GM12878 (cell line): ENCODE results near the gene AJM1. TPM values are rescaled to one million over a fixed set of nuclear protein-coding genes. Genes with fewer than 3 reads are reported as not detected.

ENCODE experiments used
- ATAC-seq: fragments of 200-7000 bp; cut with Tn5 transposase; 3 replicates; pipeline ENCODE4 v1.9.1; 2020; ENCODE audit warnings: mild to moderate bottlenecking, moderate library complexity
- BruUV-seq: library from RNA; stranded (reverse); fragments of 400-500 nt; replicated peaks from 2 replicates; lab custom pipeline; 2021; lab: Mats Ljungman, UMichigan
- CTCF ChIA-PET: fragments of 300-600 bp; sonication (Branson Sonifier 250); formaldehyde crosslinking; extraction: SDS; loops from one replicate; lab custom pipeline; 2021; ENCODE audit warnings: inconsistent platforms; lab: Yijun Ruan, JAX
- POLR2A ChIA-PET: fragments of 350-600 bp; formaldehyde crosslinking; extraction: SDS; loops from one replicate; lab custom pipeline; 2021; ENCODE audit warnings: inconsistent platforms; lab: Charles Lee
- RAD21 ChIA-PET: fragments of 300-600 bp; sonication (Branson Sonifier 250); formaldehyde crosslinking; loops from one replicate; lab custom pipeline; 2023; ENCODE audit warnings: antibody characterized with exemption; ENCODE audit not compliant: unreplicated experiment; lab: Charles Lee
- SMC1A ChIA-PET: fragments of 300-600 bp; sonication (Branson Sonifier 250); formaldehyde crosslinking; loops from one replicate; lab custom pipeline; 2023; ENCODE audit not compliant: unreplicated experiment, uncharacterized antibody; lab: Charles Lee
- DNase-seq: peaks from one replicate; pipeline ENCODE4 v3.0.0-alpha.2; 2011; ENCODE audit warnings: low read depth, low spot score
- FAIRE-seq: peaks from 3 replicates; lab custom pipeline; 2011; peaks lifted over from hg19 to GRCh38; lab: Jason Lieb, UNC
- H2AFZ ChIP-seq: 2 replicates; pipeline ENCODE4 v1.6.0; 2011; ENCODE audit warnings: low read depth, low read length, control low read depth; ENCODE audit not compliant: control insufficient read depth
- H3K27ac ChIP-seq: 2 replicates; pipeline ENCODE4 v1.5.1; 2011; ENCODE audit warnings: control low read depth; ENCODE audit not compliant: control insufficient read depth, insufficient read depth
- H3K27me3 ChIP-seq, 2 experiments: replicated peaks in 1 of 2; 2 replicates each; pipeline versions ENCODE4 v1.6.0 to v1.6.1; 2011; ENCODE audit warnings: low read length in 1 of 2; ENCODE audit not compliant: control insufficient read depth in 2 of 2, insufficient read depth in 2 of 2
- H3K36me3 ChIP-seq, 2 experiments: 2 replicates each; pipeline ENCODE4 v1.5.1; 2011; ENCODE audit warnings: low read length in 1 of 2; ENCODE audit not compliant: control insufficient read depth in 2 of 2, insufficient read depth in 2 of 2
- H3K4me1 ChIP-seq: 2 replicates; pipeline ENCODE4 v1.6.1; 2011; ENCODE audit warnings: mild to moderate bottlenecking, low read length, moderate library complexity, mixed read lengths; ENCODE audit not compliant: control insufficient read depth, insufficient read depth
- H3K4me2 ChIP-seq: 2 replicates; pipeline ENCODE4 v1.6.0; 2011; ENCODE audit warnings: control low read depth; ENCODE audit not compliant: control insufficient read depth, insufficient read depth
- H3K4me3 ChIP-seq: fragments of 200-600 bp; sonication (generic); 2 replicates; pipeline ENCODE4 v1.5.1; 2016
- H3K79me2 ChIP-seq: 2 replicates; pipeline ENCODE4 v1.6.0; 2011; ENCODE audit warnings: low read length; ENCODE audit not compliant: control insufficient read depth, insufficient read depth
- H3K9ac ChIP-seq: 2 replicates; pipeline ENCODE4 v1.8.0; 2011; ENCODE audit warnings: low read length, control low read depth, mixed read lengths; ENCODE audit not compliant: control insufficient read depth, insufficient read depth
- H3K9me3 ChIP-seq: replicated peaks from 3 replicates; pipeline ENCODE4 v1.5.1; 2011; ENCODE audit warnings: mild to moderate bottlenecking, low read length; ENCODE audit not compliant: control insufficient read depth, insufficient read depth
- H4K20me1 ChIP-seq: 2 replicates; pipeline ENCODE4 v1.6.0; 2011; ENCODE audit not compliant: control insufficient read depth, insufficient read depth
- BHLHE40 ChIP-seq, 2 experiments: fragments of 450-650 bp in 1 of 2; IDR thresholded peaks; 2 replicates each; pipeline ENCODE4 v1.6.1; 2011 to 2017; ENCODE audit warnings: low read depth in 2 of 2, borderline replicate concordance in 1 of 2, improper control_type of control experiment in 1 of 2, low read length in 1 of 2, mild to moderate bottlenecking in 1 of 2
- EED ChIP-seq: sonication (generic); IDR thresholded peaks from 2 replicates; pipeline ENCODE4 v1.6.1; 2016; ENCODE audit warnings: antibody characterized with exemption, low read depth
- EGR1 ChIP-seq, 2 experiments: IDR thresholded peaks; 1 replicate in 1 of 2; 2 replicates in 1 of 2; pipeline ENCODE4 v1.6.1; 2011 to 2012; ENCODE audit warnings: low read depth in 2 of 2, low read length in 2 of 2, borderline replicate concordance in 1 of 2, mild to moderate bottlenecking in 1 of 2, moderate library complexity in 1 of 2
- EZH2 ChIP-seq: IDR thresholded peaks from 2 replicates; pipeline ENCODE4 v1.6.1; 2012; ENCODE audit warnings: low read depth, mild to moderate bottlenecking, control low read depth, inconsistent platforms, low read length, borderline replicate concordance; ENCODE audit not compliant: control insufficient read depth
- IKZF1 ChIP-seq: fragments of 450-650 bp; conservative IDR thresholded peaks from 2 replicates; pipeline ENCODE4 v1.6.1; 2017; ENCODE audit warnings: antibody characterized with exemption, mild to moderate bottlenecking
- MEF2A ChIP-seq: IDR thresholded peaks from 2 replicates; pipeline ENCODE4 v1.6.1; 2011; ENCODE audit warnings: low read depth, mild to moderate bottlenecking, low read length, moderate library complexity; ENCODE audit not compliant: insufficient read depth
- MEF2B ChIP-seq: fragments of 450-650 bp; IDR thresholded peaks from 2 replicates; pipeline ENCODE4 v1.6.1; 2018; ENCODE audit warnings: mild to moderate bottlenecking, moderate library complexity; ENCODE audit not compliant: partially characterized antibody, poor library complexity, severe bottlenecking
- MLLT1 ChIP-seq: fragments of 450-650 bp; IDR thresholded peaks from 2 replicates; pipeline ENCODE4 v1.6.1; 2016; ENCODE audit warnings: mild to moderate bottlenecking
- NFXL1 ChIP-seq: fragments of 450-650 bp; IDR thresholded peaks from 2 replicates; pipeline ENCODE4 v1.6.1; 2017; ENCODE audit warnings: antibody characterized with exemption, mild to moderate bottlenecking, borderline replicate concordance
- NRF1 ChIP-seq: conservative IDR thresholded peaks from 2 replicates; pipeline ENCODE4 v1.6.1; 2011; ENCODE audit warnings: mild to moderate bottlenecking, low read depth, low read length, improper control_type of control experiment
- PAX5 ChIP-seq: IDR thresholded peaks from 2 replicates; pipeline ENCODE4 v1.6.1; 2011; ENCODE audit warnings: low read depth, low read length, borderline replicate concordance
- PAX8 ChIP-seq: fragments of 450-650 bp; IDR thresholded peaks from 2 replicates; pipeline ENCODE4 v1.6.1; 2017; ENCODE audit warnings: mild to moderate bottlenecking, moderate library complexity
- POLR2A ChIP-seq: IDR thresholded peaks from 2 replicates; pipeline ENCODE4 v1.6.1; 2011; ENCODE audit warnings: low read depth, mild to moderate bottlenecking, low read length
- RBBP5 ChIP-seq: fragments of 200-600 bp; sonication (generic); conservative IDR thresholded peaks from 2 replicates; pipeline ENCODE4 v1.6.1; 2016
- RELA ChIP-seq: fragments of 450-650 bp; IDR thresholded peaks from 2 replicates; pipeline ENCODE4 v1.8.0; 2014; ENCODE audit warnings: borderline replicate concordance; ENCODE audit not compliant: partially characterized antibody
- RELB ChIP-seq: fragments of 450-650 bp; IDR thresholded peaks from 2 replicates; pipeline ENCODE4 v1.6.1; 2017; ENCODE audit warnings: low read depth, mild to moderate bottlenecking, moderate library complexity
- TCF12 ChIP-seq: IDR thresholded peaks from 2 replicates; pipeline ENCODE4 v1.6.1; 2011; ENCODE audit warnings: low read depth, mild to moderate bottlenecking, low read length
- TCF3 ChIP-seq: IDR thresholded peaks from 2 replicates; pipeline ENCODE4 v1.6.1; 2012; ENCODE audit warnings: low read depth, mild to moderate bottlenecking, low read length, borderline replicate concordance; ENCODE audit not compliant: insufficient read depth
- TCF7 ChIP-seq: IDR thresholded peaks from 2 replicates; pipeline ENCODE4 v1.6.1; 2014; ENCODE audit warnings: antibody characterized with exemption, borderline replicate concordance
- YY1 ChIP-seq: IDR thresholded peaks from 2 replicates; pipeline ENCODE4 v1.6.1; 2011; ENCODE audit warnings: low read depth, mild to moderate bottlenecking, low read length
- WGBS: methylation state at CpG from one replicate; pipeline ENCODE4 v1.1.6; 2016; ENCODE audit warnings: low lambda C conversion rate; ENCODE audit not compliant: insufficient replicate concordance, insufficient coverage; ENCODE audit errors: missing lambda C conversion rate; 5-methylcytosine and 5-hydroxymethylcytosine counted together
- in situ Hi-C: fragments of 300-500 bp; cut with MboI; formaldehyde crosslinking; loops from 9 replicates; pipeline ENCODE4 v1.14.3; 2018; ENCODE audit warnings: mixed read lengths
- intact Hi-C: fragments of 100-400 bp; cut with micrococcal nuclease; formaldehyde crosslinking; loops from one replicate; pipeline ENCODE4 v1.14.2; 2022; ENCODE audit not compliant: unreplicated experiment
- polyA plus RNA-seq, 11 experiments: library from polyadenylated mRNA; depleted of rRNA in 4 of 11; unstranded in 6 of 11; stranded (reverse) in 5 of 11; fragments of >200 nt; fragmentation: Nextera tagmentation in 4 of 11; fragmentation: Illumina TruSeq in 1 of 11; extraction: Ambion mirVana in 4 of 11; extraction: Trizol in 1 of 11; gene quantifications; 1 replicate in 1 of 11; 2 replicates in 10 of 11; pipeline versions ENCODE4 v1.2.1 to v1.2.3, GENCODE V29; 2011 to 2016; ENCODE audit warnings: inconsistent platforms in 2 of 11, missing spikeins in 2 of 11, low read depth in 1 of 11
- total RNA-seq, 4 experiments: library from RNA; depleted of rRNA in 3 of 4; stranded (reverse); fragments of >200 nt in 3 of 4; fragmentation: Illumina TruSeq in 1 of 4; extraction: Trizol in 1 of 4; gene quantifications; 2 replicates each; pipeline versions ENCODE4 v1.2.1 to v1.2.3, GENCODE V29; 2013 to 2021

The AJM1 gene
- total and polyA plus RNA-seq, 10 of the 15 experiments (the other 5 are each of a cell fraction or from before 2014, with no cell fraction given), result 0.06 to 2.5 (median 1.0) TPM; not detected in 2

DNA sequence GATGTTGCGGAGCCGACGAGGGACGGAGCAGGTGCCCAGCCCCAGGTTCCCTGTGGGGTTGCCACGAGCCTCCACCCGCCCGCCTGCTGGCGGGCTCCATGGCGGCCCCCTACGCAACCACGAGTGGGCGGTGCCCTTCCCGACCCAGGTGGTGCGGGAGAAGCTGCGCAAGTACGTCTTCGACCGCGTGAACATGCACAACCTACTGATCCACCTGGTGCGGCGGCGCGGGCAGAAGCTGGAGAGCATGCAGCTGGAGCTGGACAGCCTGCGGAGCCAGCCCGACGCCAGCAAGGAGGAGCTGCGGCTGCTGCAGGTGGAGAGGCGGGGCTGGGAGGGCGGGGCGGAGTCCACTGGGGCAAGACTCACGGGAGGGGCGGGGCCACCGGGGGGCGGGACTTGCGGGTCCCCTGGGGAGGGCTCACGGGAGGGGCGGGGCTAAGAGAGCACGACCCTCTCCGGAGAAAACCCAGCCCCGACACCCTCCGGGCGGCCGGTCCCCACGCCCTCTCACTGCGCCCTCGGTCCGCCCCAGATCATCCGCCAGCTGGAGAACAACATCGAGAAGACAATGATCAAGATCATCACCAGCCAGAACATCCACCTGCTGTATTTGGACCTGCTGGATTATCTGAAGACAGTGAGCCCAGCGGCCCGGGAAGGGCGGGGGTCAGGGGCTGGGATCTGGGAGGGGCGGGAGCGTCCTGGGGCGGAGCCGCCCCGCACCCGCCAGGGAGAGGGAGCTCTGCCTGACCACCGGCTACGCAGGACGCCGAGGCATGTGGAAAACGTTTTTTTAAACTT lies 42.2 kb upstream of the AJM1 start:
- FAIRE-seq (peak; percentile 84), ATAC-seq (peak; percentile 81), DNase-seq (no peak)
- BruUV-seq, result no TSS peak
- no peaks in the 10 kb centered on the region for H3K9me3 ChIP-seq
- RAD21 ChIA-PET, result interaction anchor here (1.0 to 1.5 kb wide), 3 partner anchors 10 to 236 kb away, joined by 3 to 6 read pairs (median 4); no protein-coding TSS in a partner anchor
- intact Hi-C loops (loop anchor here (10.0 kb wide), 2 partner anchors 85 to 145 kb away; partner anchors contain the start of genes C8G, FBXW5 and TRAF2), in situ Hi-C loops (loop anchor here (5.0 kb wide), 1 partner anchor 237 kb away; no protein-coding TSS in a partner anchor)
- peaks cover 12% of the 10 kb centered on the region; the same call in 1 of the 2 replicates for H3K4me1 ChIP-seq
- no peaks in the 10 kb centered on the region for H3K79me2 ChIP-seq
- peak overlapping the region; percentile 27; the same call in 1 of the 2 replicates for H3K9ac ChIP-seq
- peak overlapping the region; percentile 83 for H2AFZ ChIP-seq
- H3K4me2 ChIP-seq, result peak overlapping the region; percentile 91
- CTCF ChIA-PET, result interaction anchor here (0.7 to 1.2 kb wide), 6 partner anchors 8 to 268 kb away, joined by 3 to 5 read pairs (median 4); no protein-coding TSS in a partner anchor
- H3K36me3 ChIP-seq, result no peaks in the 10 kb centered on the region
- no peak overlapping the region for H3K27ac ChIP-seq
- peak overlapping the region; percentile 67; the same call in 1 of the 2 replicates for H3K4me3 ChIP-seq
- POLR2A ChIA-PET, result interaction anchor here (0.5 to 1.0 kb wide), 3 partner anchors 8 to 12 kb away, joined by 3 read pairs; no protein-coding TSS in a partner anchor
- H3K27me3 ChIP-seq, result no peaks in the 10 kb centered on the region
- SMC1A ChIA-PET, result no interaction called here
- no peaks in the 10 kb centered on the region for H4K20me1 ChIP-seq
- TF ChIP-seq TCF12 (peak; percentile 73), IKZF1 (no peak), TCF7 (no peak), NRF1 (no peak), POLR2A (peak; percentile 68), YY1 (peak; percentile 43; the same call in 1 of the 2 replicates), BHLHE40 (IDR thresholded peaks at IDR 0.05; ENCODE audit: borderline replicate concordance in 1 of 2, low read depth in 2 of 2, low read length in 1 of 2) (peak; percentile 43 to 81; a peak in 2 of 4 replicates), MEF2A (no peak), MEF2B (peak; percentile 76), RELB (no peak), EED (no peak), PAX8 (no peak), RBBP5 (no peak), RELA (no peak), NFXL1 (no peak), PAX5 (no peak), TCF3 (0 out of 2 replicates have a peak, but pooled peaks have one; percentile 18), MLLT1 (no peak), EZH2 (no peak), EGR1 (IDR thresholded peaks at IDR 0.05; ENCODE audit: borderline replicate concordance in 1 of 2, low read depth in 2 of 2, low read length in 2 of 2) (0 out of 3 replicates have a peak, but pooled peaks of 1 of the 2 experiments have one; percentile 4)
- 2% methylated on average over 47 of the region's 63 CpGs for WGBS
